ENCODE data around the gene PDZD2.
A peak's percentile ranks its signal among the peaks of the same experiment; 100 is the strongest.
"Not testable (repeated sequence)": the region's sequence is repeated elsewhere in the genome, so short reads cannot be mapped to it uniquely, and the experiment has no call there.

Gene PDZD2

DNA sequence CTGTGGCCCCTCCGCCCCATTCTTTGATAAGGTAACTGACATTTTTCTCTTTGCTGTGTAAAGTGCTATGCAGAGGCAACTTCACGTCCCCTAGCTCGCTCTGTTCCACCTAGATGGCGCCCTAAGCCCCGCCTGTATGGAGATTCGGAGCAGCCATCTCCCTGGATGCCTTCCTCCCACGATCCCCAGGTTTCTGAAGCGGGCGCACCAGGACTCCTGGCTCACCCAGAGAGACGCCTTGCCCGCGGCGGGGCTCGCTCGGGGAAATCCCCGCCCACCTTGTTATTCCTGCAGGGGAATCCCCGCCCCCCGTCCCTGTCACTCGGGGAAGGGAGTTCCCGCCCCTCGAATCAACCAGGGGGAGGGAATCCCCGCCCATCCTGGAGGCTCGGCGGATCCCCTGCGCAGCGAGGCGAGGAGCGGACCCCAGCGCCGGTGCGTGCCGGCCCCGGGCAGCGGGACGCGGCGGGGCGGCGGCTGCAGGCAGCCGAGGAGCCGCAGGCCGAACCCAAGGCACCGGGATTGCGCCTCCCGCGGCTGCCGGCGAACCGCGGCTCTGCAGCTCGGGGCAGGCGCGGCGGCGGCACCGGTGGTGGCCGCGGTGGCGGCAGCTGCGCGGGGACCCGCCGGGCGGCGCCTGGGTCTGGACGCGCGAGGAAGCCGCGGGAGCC, at the start of gene PDZD2:
Gene PDZD2, plus strand, starts transcription at position 384 of the 671 bp plus-strand sequence.
- DNase-seq (ENCODE audit: low read depth in 2 of 2): peak; percentile 65 to 73

DNA sequence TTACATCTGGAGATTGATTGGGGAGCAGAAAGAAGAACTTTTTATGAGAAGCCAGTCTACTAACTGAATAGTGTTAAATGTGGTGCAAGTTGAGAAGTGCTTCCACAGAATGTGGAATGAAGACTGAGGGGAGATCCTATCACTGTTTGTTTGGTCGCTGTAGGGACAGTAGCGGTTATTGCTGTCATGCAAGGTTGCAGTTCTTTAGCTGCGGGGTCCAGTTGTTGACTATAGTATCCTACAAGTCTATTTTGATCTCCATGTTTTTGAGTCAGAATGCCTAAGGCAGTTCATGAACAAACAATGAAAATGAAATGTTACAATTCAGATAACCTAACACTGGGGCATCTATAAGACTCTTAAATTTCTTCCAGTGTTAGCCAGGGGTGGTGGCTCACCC, 45.3 kb upstream of the PDZD2 start:
- DNase-seq (ENCODE audit: low read depth in 2 of 2): no peak

DNA sequence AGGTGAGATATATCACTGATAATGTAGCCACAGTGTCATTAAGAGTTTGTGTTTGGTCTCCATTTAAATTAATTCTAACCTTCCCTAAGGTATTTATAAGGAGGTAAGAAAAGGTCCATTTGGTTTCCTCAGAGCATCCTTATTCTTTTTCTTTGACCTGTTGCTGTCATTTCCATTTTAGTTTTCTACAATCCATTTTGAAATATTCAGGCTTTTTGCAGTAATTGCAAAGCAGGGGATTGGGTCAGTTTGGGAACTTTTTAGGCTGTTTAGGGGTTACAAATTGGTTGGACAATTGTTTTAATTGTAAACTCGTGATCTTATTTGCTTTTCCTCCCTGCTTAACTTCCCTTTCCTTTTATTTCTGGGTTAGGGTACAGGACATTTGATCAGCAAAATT, 42.6 kb upstream of the PDZD2 start:
- no peak for DNase-seq (ENCODE audit: low read depth in 2 of 2)

DNA sequence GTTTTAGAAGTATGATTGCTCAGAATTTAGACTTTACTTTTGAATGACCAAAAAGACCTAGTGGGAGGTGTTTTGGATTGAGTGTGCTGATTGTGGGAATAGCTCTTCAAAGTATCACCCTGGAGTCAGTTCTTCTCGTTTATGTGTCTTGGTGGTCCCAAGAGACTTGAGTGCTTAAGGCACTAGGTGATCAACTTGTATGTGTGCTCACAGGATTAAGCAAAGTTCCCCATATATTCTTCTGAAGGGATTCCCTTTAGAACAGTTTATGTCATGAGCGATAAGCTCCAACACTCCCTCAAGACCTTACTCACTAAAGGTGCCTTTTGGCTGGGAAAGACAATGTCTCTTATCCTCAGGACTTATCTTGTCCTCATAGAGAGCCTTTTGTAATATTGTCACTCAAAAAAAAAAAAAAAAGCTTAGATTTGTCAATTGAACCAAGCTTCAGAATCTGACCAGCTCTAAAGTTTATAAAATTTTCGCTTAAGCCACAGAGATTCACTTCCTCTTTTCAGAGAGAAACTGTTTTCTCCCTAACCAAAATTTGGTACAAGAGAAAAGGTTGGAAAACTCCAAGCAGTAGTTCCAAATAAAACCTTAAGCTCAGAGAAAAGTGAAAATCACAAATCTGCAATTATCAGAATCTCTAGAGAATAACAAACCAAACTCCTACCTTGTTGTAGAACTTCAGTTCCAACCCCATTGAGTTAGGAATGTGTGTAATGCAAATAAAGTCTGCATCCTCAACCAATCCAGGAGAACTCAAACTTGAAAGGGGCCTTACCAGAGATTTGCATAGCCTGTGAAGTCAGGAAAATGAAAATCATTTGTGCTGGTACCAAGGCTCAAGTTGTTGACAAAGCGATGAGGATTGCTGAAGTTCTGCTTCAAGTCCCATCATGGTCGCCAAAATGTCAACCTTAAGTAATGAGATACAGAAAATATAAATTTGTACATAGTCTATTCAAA, 40.0 kb upstream of the PDZD2 start:
- DNase-seq (ENCODE audit: low read depth in 2 of 2): no peak

DNA sequence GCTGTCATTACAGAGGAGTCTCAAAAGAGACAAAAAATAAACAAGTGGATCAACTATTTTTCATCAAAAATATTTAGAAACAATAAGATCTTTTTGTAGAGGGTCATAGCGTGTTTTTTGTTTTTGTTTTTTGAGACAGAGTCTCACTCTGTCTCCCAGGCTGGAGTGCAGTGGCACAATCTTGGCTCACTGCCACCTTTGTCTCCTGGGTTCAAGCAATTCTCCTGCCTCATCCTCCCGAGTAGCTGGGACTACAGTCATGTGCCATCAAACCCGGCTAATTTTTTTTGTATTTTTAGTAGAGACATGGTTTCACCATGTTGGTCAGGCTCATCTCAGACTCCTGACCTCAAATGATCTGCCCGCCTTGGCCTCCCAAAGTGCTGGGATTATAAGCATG, 36.6 kb upstream of the PDZD2 start:
- DNase-seq (ENCODE audit: low read depth in 2 of 2): not testable (repeated sequence)

DNA sequence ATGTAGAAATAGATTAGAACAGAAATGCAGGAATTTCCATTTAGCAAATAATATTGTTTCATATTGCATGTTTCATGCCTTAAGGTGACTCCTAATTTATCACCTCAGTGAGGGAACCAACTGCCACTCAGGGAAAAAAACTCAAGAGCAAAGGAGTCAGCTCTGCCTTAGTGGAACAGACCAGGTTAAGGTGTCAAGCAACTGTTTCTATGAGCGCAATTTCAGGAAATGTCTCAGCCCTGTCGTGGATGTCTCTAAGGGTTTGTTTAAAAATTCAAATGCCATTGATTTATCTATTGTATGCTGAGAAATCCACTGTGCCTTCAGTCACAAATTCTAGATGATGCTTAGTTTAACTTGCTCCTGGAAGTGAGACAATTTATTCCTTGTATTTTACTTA, 34.7 kb upstream of the PDZD2 start:
- no peak for DNase-seq (ENCODE audit: low read depth in 2 of 2)

DNA sequence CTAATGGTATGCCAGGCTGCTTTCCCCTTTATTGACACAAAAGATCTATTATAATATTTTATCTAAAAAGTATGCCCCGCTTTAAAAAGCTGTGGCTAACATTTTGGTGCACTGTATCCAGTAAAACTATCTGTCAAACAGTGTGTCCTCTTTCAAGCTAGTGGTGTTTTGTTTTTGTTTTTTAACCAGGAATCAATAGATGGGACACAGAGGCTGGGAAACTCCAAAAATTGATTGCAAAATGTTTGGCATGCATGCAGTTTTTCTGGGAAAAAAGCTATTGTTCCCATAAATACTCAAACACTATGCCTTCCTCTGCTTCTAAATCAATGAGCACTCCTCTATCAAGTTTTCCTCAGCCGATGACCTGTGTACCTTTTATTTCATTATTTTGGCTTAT, 34.3 kb upstream of the PDZD2 start:
- no peak for DNase-seq (ENCODE audit: low read depth in 2 of 2)

DNA sequence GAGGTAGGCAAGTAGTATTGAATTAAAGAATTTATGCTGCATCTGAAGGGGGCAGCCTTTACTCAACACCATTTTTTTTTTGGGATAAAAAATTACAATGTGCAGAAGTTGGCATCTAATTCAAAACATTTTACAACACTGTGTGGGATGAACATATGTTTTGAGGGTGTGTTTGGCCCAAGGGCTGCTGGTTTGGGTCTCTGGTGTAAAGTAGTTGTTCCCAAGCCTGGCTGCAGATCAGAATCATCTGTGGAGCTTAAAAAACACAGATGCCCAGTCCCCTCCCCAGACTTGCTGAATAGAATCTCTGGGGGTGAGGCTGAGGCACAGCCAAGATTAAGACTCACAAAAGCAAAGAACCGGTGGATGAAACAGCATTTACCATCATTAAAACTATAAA, 33.0 kb upstream of the PDZD2 start:
- DNase-seq (ENCODE audit: low read depth in 2 of 2): no peak

DNA sequence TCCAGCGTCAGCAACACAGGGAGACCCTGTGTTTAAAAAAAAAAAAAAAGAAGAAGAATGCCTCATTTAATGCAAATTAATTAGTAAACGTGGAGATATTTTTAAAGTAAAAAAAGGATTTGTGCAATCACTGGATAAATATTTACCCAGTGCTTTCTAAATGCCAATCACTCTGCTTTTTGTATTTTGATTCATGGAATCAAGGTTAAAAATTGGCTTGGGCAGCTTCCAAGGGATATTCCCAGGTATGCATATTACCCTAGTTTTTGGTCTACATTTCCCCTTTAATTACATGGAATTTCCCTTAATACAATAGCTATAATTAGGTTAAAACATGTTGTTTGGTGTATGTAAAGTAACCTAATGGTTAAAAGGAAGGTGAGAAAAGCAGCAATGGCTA, 31.4 kb upstream of the PDZD2 start:
- DNase-seq (ENCODE audit: low read depth in 2 of 2): no peak

DNA sequence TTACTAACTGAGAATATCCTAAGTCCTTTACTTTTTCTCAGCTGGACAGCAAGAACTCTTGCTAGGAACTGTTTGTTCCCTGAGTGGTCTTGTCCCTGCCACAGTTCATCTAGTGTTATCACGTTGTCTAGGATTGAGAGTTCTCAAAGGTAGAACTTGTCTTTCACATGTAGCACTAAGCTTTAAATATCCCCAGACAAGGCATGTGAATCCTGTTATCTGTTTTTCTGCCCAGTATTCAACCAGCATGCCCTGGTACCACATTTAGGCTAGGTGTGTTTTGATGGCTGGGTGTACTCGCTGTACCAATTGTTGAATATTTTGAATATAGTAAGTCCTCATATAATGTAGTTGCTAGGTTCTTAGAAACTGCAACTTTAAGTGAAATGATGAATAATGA, 27.9 kb upstream of the PDZD2 start:
- no peak for DNase-seq (ENCODE audit: low read depth in 2 of 2)

DNA sequence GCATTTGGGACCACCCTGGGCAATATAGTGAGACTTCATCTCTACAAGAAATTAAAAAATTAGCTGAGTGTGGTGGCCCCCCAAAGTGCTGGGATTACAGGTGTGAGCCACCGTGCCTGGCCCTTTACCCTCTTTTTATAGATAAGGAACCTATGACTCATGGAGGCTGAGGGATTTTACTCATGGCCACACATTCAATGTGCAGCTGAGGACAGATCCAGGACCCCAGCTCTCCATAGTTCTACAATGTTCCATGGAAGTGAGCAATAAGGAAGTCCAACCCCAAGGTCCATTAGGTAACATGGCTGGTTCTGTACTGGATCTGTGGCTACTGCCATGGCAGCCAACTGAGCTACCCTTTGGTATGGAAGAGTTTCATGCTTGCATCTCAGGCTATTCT, 25.3 kb upstream of the PDZD2 start:
- no peak for DNase-seq (ENCODE audit: low read depth in 2 of 2)

DNA sequence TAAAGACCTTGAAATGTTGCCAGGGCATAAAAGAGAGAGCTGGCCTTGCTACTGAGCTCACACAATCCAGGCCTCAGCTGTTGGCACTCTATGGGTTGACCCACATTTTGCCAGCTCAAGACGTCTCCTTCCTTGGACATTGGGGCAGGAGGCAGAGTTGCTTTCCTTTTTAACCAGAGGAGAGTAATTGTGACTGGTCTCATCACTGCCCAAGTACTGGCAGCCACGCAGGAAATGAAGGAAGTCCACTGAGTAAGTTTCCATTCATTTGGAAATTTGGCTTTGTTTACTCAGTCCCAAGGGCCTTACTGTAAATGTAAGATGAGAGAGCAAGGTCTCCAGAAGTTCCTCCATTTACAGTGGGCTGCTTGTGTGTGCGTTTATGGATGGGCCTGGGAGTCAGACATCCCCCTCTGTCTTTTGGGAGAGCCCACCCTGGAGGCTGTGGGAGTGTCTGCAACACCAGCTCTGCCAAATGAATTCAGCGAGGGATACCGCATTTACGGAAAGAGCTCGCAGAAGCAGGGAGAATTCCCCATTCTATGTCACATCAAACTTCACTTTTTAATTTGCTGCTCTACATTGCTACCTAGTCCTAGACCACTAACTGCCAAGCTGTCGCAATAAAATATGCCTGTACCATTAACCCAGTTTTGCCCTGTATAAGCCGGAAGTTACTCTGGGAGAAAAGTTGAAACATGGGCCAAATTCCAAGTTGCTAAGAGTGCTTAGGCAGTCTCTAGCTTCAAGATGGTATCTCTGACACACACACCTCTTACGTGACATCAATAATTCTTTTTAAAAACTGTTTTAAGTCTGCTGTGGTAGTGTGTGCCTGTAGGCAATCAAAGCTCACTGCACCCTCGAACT, 24.5 kb upstream of the PDZD2 start:
- DNase-seq (ENCODE audit: low read depth in 2 of 2): no peak

DNA sequence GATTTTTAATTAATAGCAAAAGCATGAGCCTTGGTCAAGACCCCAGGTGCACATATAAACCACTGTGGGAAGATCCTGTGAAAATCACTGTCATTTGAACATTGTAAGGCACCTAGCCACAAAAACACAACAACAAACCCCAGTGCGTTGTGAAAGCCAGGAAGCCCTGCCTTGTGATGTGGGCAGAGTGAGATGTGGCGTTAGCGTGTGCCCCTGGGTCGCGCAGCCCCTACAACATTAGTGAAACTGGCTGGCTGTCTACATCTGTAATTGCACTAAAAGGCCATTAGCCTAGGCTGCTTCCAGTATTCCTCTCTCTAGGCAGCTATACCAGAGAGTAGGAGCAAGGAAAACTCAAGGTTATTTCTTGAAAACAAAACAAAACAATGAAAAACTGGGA, 21.1 kb upstream of the PDZD2 start:
- DNase-seq (ENCODE audit: low read depth in 2 of 2): no peak

DNA sequence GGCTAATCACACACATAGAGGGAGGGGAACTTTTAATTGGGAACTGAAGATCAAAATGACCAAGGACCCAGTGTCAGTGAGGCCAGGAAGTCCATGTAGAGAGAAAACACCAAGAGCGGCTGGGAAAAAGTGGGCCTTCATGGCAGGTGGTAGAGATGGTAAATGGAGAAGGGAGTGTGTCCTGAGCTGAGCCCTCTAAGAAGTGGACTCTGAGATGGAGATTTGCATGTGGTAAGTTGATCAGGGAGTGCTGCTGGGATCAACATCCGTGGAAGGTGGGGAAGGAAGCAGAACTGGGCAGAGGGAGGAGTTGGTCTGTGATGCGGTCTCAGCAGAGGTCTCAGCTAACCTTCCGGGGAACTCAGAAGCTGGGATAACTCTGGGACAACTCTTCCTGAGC, 18.9 kb upstream of the PDZD2 start:
- no peak for DNase-seq (ENCODE audit: low read depth in 2 of 2)

DNA sequence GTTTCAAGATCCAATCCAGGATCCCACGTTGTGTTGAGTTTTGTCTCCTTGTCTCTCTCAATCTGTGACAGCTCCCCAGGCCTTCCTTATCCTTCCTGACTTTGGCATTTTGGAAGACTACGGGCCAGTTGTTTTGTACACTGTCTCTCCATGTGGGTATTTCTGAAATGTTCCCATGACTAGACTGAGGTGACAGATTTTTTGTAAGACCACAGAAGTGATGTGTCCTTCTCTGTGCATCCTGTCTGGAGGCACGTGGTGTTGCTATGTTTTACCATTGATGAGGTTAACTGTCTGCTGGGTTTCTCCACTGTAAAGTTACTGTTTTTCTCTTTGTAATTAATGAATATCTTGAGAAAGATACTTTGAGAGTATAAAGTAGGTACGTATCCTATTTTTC, 15.7 kb upstream of the PDZD2 start:
- no peak for DNase-seq (ENCODE audit: low read depth in 2 of 2)

DNA sequence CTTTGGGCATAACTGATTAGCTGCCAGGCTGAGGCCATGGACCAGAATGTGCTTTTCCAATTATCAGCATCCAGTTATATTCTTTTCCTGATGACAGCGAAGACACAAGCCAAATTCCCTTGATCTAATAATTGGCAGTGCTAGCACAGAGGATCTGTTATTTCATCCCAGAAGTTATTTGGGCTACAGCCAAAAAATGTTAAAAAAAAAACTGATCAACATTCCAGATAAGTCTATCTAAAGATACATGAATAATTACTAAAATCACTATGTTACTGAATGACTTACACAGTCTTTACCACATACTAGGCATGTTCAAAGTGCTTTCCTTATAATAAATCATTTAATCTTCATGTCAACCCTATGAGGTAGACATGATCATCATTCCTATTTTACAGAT, 13.5 kb upstream of the PDZD2 start:
- no peak for DNase-seq (ENCODE audit: low read depth in 2 of 2)

DNA sequence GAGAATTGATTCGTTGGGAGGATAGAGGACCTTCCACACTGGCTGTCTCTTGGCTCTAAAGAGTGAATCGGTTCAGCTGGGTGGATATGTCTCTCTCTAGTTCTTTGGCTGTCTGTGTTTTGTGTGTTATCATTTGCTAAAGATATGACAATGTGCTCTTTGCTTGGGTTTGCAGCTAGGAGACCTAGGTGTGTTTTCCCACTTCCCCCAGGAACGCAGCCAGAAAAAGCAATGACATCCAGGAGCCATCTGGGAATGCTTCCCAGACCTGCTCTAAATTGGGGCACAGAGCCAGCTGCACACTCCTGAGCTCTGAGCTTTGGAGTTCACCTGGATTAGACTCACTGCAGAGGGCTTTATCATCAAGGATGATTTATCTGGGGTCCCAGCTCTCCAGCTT, 12.8 kb upstream of the PDZD2 start:
- no peak for DNase-seq (ENCODE audit: low read depth in 2 of 2)

DNA sequence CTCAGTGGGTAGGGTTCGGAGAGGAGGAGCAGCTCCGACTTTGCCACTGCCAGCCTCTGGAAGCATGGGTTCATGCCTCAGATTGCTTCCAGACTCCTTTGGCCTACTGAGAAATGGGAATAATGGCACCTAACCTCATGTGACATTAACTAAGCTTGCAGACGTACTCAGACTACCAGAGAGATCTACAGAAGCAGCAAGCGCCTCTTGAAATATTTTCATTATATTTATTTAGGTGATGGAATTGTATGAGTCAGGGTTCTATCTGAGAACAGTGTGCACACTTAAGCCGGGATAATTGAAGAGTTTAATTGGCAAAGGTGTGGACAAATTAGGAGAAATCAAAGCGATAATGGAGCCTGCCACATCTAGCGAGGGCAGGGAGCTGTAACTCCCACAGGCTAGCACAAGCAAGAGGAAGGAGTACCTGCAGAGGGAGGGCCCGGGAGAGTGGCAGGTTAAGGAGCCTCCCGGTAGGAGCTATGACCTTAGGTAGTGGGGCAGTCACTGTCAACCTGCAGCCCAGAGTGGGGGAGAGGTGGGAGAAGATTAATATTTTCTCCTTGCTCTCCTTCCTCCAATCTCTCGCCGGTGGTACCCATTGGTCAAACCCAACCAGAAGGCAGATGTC, 12.2 kb upstream of the PDZD2 start:
- no peak for DNase-seq (ENCODE audit: low read depth in 2 of 2)

DNA sequence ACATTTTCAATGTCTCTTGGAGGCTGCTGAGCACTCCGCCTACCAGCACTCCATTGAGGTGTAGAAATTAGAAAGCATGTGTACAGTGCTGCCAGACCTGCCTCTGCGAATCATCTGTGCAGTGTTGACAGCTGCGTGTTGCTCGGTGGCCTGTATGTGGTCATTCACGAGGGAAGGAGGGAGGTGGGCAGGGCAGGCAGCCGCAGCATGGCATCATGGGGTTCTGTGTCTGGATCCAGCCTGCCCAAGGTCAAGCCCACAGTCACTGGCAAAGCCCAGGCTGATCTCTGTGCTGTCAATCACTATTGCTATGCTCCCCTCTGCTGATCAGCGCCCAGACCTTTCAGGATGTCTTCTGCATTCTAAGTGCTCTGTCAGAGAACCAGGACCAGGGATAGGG, 8.0 kb upstream of the PDZD2 start:
- no peak for DNase-seq (ENCODE audit: low read depth in 2 of 2)

DNA sequence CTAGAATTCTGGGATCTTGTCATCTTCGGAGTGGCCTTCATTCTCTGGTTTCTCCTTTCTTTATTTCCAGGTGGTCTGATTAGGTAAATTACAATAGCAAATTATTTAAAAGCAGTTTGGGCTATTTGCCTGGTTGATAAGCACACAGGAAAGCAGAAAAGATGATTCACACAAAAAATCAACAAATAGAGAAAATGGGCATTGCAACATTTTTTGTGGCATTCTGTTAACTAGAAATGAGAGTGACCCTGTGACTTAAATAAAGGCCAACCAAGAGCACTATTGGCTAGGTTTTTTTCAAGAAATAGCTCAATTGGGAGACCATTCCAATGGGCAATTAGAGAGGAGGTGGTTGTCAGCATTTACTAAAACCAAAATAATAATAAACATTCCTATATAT, 6.5 kb upstream of the PDZD2 start:
- DNase-seq (ENCODE audit: low read depth in 2 of 2): no peak

DNA sequence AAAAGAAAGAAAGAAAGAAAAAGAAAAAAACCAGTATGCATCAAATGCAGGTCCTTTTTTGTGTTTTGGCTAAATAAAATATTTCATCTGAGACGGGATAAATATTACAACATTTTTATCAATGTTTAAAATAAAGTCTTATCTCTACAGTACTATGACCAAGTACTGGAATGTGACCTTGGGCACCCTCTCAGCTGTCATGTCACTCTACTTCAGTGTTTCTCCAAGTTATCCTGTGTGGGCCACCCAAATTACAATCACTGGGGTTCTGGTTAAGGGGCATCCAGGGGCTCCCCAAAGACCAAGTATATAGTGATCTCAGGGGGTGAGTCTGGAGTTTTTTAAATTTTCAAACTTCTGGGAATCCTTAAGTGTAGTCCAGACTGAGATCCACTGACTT, 3.5 kb upstream of the PDZD2 start:
- no peak for DNase-seq (ENCODE audit: low read depth in 2 of 2)

DNA sequence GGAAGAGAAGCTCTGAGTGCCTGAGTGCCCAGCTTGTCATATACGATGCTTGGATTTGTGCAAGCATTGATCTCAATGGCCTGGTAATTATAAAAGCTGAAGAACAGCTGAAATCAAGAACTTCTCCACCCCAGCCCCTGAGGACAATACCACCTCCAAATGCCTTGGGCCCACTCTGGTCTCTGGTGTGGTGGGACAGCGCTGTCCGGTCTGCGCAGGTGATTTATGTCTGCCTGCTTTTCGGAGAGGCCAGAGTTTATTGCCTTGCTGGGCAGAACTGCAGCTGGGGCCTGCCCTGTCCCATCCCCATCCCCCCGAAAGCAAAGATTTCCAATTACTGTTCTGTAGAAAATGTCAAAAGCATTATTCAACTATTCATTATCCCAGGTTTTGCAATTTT, 1.1 kb upstream of the PDZD2 start:
- no peak for DNase-seq (ENCODE audit: low read depth in 2 of 2)
